Sigmoid colon (tissue), 7 donors: ENCODE results near the gene MRTFA. TPM values are rescaled to one million over a fixed set of nuclear protein-coding genes. Genes with fewer than 3 reads are reported as not detected.
"Not testable (repeated sequence)": the region's sequence is repeated elsewhere in the genome, so short reads cannot be mapped to it uniquely, and the experiment has no call there.

Experiments
- DNase-seq: peaks from one replicate; pipeline ENCODE4 v3.0.0-alpha.2; 2019
- H3K27ac ChIP-seq, 4 donors: fragments of 200-600 bp; sonication (generic); one replicate each; pipeline ENCODE4 v1.5.1; 2016 to 2019; ENCODE audit warnings: mild to moderate bottlenecking in 1 of 4
- H3K27me3 ChIP-seq, 3 donors: fragments of 200-600 bp; sonication (generic); one replicate each; pipeline ENCODE4 v1.5.1; 2019; ENCODE audit warnings: mild to moderate bottlenecking in 1 of 3
- H3K36me3 ChIP-seq, 4 donors: fragments of 200-600 bp; sonication (generic); one replicate each; pipeline ENCODE4 v1.5.1; 2016 to 2019
- H3K4me1 ChIP-seq, 4 donors: fragments of 200-600 bp; sonication (generic); one replicate each; pipeline ENCODE4 v1.5.1; 2017 to 2019
- H3K4me3 ChIP-seq, 4 donors: fragments of 200-600 bp; sonication (generic); one replicate each; pipeline ENCODE4 v1.5.1; 2017 to 2019; ENCODE audit warnings: mild to moderate bottlenecking in 2 of 4, moderate library complexity in 1 of 4
- H3K9me3 ChIP-seq, 4 donors: fragments of 200-600 bp in 3 of 4; sonication (generic) in 3 of 4; one replicate each; pipeline versions ENCODE4 v1.5.1 to v1.6.1; 2013 to 2019
- CTCF ChIP-seq, 4 experiments: fragments of 450-650 bp in 3 of 4; fragments of 200-600 bp in 1 of 4; IDR thresholded peaks; one replicate each; pipeline ENCODE4 v1.5.1; 2016 to 2019; ENCODE audit warnings: antibody characterized with exemption in 4 of 4, mild to moderate bottlenecking in 3 of 4, moderate library complexity in 2 of 4
- EP300 ChIP-seq, 4 donors: sonication (generic); formaldehyde crosslinking; IDR thresholded peaks; one replicate each; pipeline ENCODE4 v1.6.1; 2017; ENCODE audit warnings: antibody characterized with exemption in 4 of 4
- POLR2A ChIP-seq, 2 donors: fragments of 450-650 bp; IDR thresholded peaks; one replicate each; pipeline ENCODE4 v1.6.1; 2016; ENCODE audit warnings: antibody characterized with exemption in 2 of 2, mild to moderate bottlenecking in 2 of 2, moderate library complexity in 2 of 2
- POLR2AphosphoS5 ChIP-seq, 4 donors: sonication (generic); formaldehyde crosslinking; IDR thresholded peaks; one replicate each; pipeline ENCODE4 v1.6.1; 2017; ENCODE audit warnings: antibody characterized with exemption in 4 of 4
- WGBS, 2 donors: extraction: QIAGEN DNeasy Blood & Tissue Kit; methylation state at CpG; one replicate each; pipeline ENCODE4 v1.1.7; 2013; 5-methylcytosine and 5-hydroxymethylcytosine counted together
- intact Hi-C: fragments of 100-400 bp; cut with DNase I; formaldehyde crosslinking; loops from one replicate; pipeline ENCODE4 v1.15.1; 2023
- polyA plus RNA-seq, 3 donors: library from polyadenylated mRNA; stranded (reverse); fragments of 200-250 nt; gene quantifications; one replicate each; pipeline ENCODE4 v1.2.3, GENCODE V29; 2013
- total RNA-seq, 4 donors: library from RNA; depleted of rRNA; stranded (reverse); fragments of >200 nt; gene quantifications; one replicate each; pipeline ENCODE4 v1.1.0, GENCODE V29; 2016
- donor health status: healthy with polysubstance abuse.
- donor health status: Bipolar disorder and iron deficiency.
- donor health status: healthy.

Gene MRTFA
- total and polyA plus RNA-seq, 7 donors: 10.8 to 104 (median 29.2) TPM

DNA sequence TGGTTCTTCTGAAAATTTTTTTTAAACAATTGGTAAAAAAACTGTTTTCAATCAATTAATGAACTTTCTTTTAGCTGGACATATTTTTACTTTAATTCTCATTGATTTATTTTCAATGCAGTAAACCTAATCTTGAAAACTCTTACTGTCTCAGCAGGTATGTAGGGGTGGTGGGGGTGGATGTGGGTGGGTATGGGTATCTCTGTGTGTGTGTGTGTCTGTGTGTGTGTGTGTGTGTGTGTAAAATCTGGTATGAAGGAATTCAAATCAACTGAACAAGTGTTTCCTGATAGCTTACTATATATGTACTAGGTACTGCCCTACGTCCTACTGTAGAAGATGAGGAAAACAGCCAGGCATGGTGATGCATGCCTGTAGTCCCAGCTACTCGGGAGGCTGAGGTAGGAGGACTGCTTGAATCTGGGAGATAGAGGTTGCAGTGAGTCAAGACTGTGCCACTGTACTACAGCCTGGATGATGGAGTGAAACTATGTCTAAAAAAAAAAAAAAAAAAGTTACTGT lies 75.5 kb downstream of the MRTFA start:
- Histone ChIP-seq H3K27me3 (no peaks in the 10 kb centered on the region), H3K27ac (no peak overlapping the region), H3K36me3 (no peaks in the 10 kb centered on the region), H3K4me3 (no peak overlapping the region), H3K9me3 (no peaks in the 10 kb centered on the region), H3K4me1 (peaks cover 0 to 23% (median 6%) of the 10 kb centered on the region in 4 donors)
- 93 to 97% methylated on average over 2 of the region's 2 CpGs for WGBS, 2 donors
- TF ChIP-seq POLR2AphosphoS5 (IDR thresholded peaks at IDR 0.05): no peak
- no peak for TF ChIP-seq CTCF (IDR thresholded peaks at IDR 0.05)
- no peak for TF ChIP-seq POLR2A (IDR thresholded peaks at IDR 0.05)
- no peak for TF ChIP-seq EP300 (IDR thresholded peaks at IDR 0.05)
- DNase-seq: no peak
- intact Hi-C loops: no loop called here

- Histone ChIP-seq H3K36me3 (no peaks in the 10 kb centered on the region), H3K9me3 (no peaks in the 10 kb centered on the region), H3K4me1 (peaks cover 0 to 21% (median 6%) of the 10 kb centered on the region in 4 donors), H3K27me3 (no peaks in the 10 kb centered on the region), H3K27ac (no peak overlapping the region), H3K4me3 (no peak overlapping the region)
- TF ChIP-seq POLR2A (IDR thresholded peaks at IDR 0.05) (no peak), EP300 (IDR thresholded peaks at IDR 0.05) (no peak), POLR2AphosphoS5 (IDR thresholded peaks at IDR 0.05) (no peak), CTCF (IDR thresholded peaks at IDR 0.05) (no peak)
- no peak for DNase-seq
- WGBS, 2 donors: 88 to 95% methylated on average over 3 of the region's 3 CpGs
- intact Hi-C loops: no loop called here
Measured at GRCh38 chr22:40560551-40560950, 76.0 kb downstream of the MRTFA start.

- no peaks in the 10 kb centered on the region for H3K36me3 ChIP-seq
- H3K27me3 ChIP-seq: no peaks in the 10 kb centered on the region
- no peak overlapping the region for H3K4me3 ChIP-seq
- 92 to 97% methylated on average over 2 of the region's 2 CpGs for WGBS, 2 donors
- no peak for DNase-seq
- TF ChIP-seq CTCF (IDR thresholded peaks at IDR 0.05): no peak
- no peak for TF ChIP-seq POLR2A (IDR thresholded peaks at IDR 0.05)
- no peak for TF ChIP-seq EP300 (IDR thresholded peaks at IDR 0.05)
- TF ChIP-seq POLR2AphosphoS5 (IDR thresholded peaks at IDR 0.05): no peak
- no peak overlapping the region for H3K27ac ChIP-seq
- H3K9me3 ChIP-seq: no peaks in the 10 kb centered on the region
- H3K4me1 ChIP-seq: peaks cover 0 to 21% (median 6%) of the 10 kb centered on the region in 4 donors
- intact Hi-C loops: no loop called here
Measured at GRCh38 chr22:40557972-40558371, 78.5 kb downstream of the MRTFA start.

DNA sequence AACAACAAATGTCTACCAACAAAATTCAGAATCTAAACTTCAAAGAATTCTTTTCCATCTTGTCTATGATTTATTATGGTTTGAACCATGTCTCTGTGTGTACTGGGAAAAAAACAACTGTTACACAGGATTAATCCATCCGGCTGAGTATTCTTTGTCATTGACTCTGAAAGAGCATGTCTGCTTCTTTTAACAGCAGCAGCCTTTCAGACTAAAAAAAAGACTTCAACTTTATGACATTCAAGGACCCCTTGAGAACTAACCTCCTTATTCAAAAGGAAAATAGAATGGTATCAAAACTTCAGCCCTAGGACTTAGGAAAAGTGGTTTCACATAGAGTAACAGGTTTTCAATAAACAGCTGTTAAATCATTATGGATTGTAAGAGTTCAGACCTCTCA lies 79.9 kb downstream of the MRTFA start:
- Histone ChIP-seq H3K9me3 (no peaks in the 10 kb centered on the region), H3K27me3 (no peaks in the 10 kb centered on the region), H3K4me1 (peaks cover 0 to 21% (median 6%) of the 10 kb centered on the region in 4 donors), H3K27ac (no peak overlapping the region), H3K4me3 (no peak overlapping the region), H3K36me3 (peaks cover 0 to 4% (median 2%) of the 10 kb centered on the region in 4 donors)
- 87 to 89% methylated on average over 1 of the region's 1 CpG for WGBS, 2 donors
- no peak for DNase-seq
- TF ChIP-seq EP300 (IDR thresholded peaks at IDR 0.05): no peak
- TF ChIP-seq CTCF (IDR thresholded peaks at IDR 0.05): no peak
- no peak for TF ChIP-seq POLR2A (IDR thresholded peaks at IDR 0.05)
- TF ChIP-seq POLR2AphosphoS5 (IDR thresholded peaks at IDR 0.05): no peak
- intact Hi-C loops: no loop called here

DNA sequence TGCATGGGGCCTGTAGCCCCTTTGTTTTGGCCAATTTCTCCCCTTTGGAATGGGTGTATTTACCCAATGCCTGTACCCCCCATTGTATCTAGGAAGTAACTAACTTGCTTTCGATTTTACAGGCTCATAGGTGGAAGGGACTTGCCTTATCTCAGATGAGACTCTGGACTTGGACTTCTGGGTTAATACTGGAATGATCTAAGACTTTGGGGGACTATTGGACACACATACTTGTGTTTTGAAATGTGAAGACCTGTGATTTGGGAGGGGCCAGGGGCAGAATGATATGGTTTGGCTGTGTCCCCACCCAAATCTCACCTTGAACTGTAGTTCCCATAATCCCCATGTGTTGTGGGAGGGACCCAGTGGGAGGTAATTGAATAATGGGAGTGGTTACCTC lies 82.5 kb downstream of the MRTFA start:
- WGBS, 2 donors: 96 to 98% methylated on average over 1 of the region's 1 CpG
- H3K9me3 ChIP-seq, H3K27ac ChIP-seq, intact Hi-C loops, DNase-seq, H3K27me3 ChIP-seq, H3K4me3 ChIP-seq: not testable (repeated sequence)
- Histone ChIP-seq H3K36me3 (peaks cover 0 to 10% (median 2%) of the 10 kb centered on the region in 4 donors), H3K4me1 (peaks cover 0 to 15% (median 3%) of the 10 kb centered on the region in 4 donors)
